ENCODE results near the gene QRICH2. TPM values are rescaled to one million over a fixed set of nuclear protein-coding genes. Genes with fewer than 3 reads are reported as not detected.
"Not testable (repeated sequence)": the region's sequence is repeated elsewhere in the genome, so short reads cannot be mapped to it uniquely, and the experiment has no call there.

QRICH2 gene
- total and polyA plus RNA-seq, 5 donors from 2014 or later = 0.50 to 2.2 TPM; not detected in 3

- peaks cover 16 to 41% (median 25%) of the 10 kb centered on the region in 4 donors for H3K4me1 Mint-ChIP-seq
- ATAC-seq (ENCODE audit: low read depth in 2 of 2) = no peak
Observed at GRCh38 chr17:76232342-76232741, 75.7 kb downstream of the QRICH2 start.

GRCh38 chr17:76226749-76227148, 81.3 kb downstream of the QRICH2 start:
- not testable (repeated sequence) for H3K4me1 ChIP-seq (ENCODE audit: control insufficient read depth, insufficient read depth, low read length, poor library complexity, severe bottlenecking); H3K4me3 ChIP-seq (ENCODE audit: low read depth, low read length); H3K36me3 ChIP-seq (ENCODE audit: control insufficient read depth, insufficient read depth, low read length); H3K4me3 Mint-ChIP-seq; DNase-seq; H3K9me3 ChIP-seq (ENCODE audit: control insufficient read depth in 2 of 2, low read length in 2 of 2); ATAC-seq (ENCODE audit: low read depth in 2 of 2); H3K27ac Mint-ChIP-seq; H3K27me3 ChIP-seq (ENCODE audit: control insufficient read depth, insufficient read depth, low read length); H3K27ac ChIP-seq (ENCODE audit: insufficient read depth, low read length, poor library complexity, severe bottlenecking); H3K9me3 Mint-ChIP-seq
- H3K27me3 Mint-ChIP-seq = peaks cover 16% of the 10 kb centered on the region
- H3K36me3 Mint-ChIP-seq = peaks cover 14% of the 10 kb centered on the region
- H3K4me1 Mint-ChIP-seq = peaks cover 4 to 21% (median 14%) of the 10 kb centered on the region in 4 donors

More at GRCh38 chr17:76232342-76232741, 75.7 kb downstream of the QRICH2 start:
- H3K4me1 ChIP-seq (ENCODE audit: control insufficient read depth, insufficient read depth, low read length, poor library complexity, severe bottlenecking) = no peaks in the 10 kb centered on the region
- no peaks in the 10 kb centered on the region for H3K27me3 ChIP-seq (ENCODE audit: control insufficient read depth, insufficient read depth, low read length)
- no peak overlapping the region for H3K4me3 Mint-ChIP-seq
- no peak for DNase-seq
- peaks cover 11% of the 10 kb centered on the region for H3K36me3 Mint-ChIP-seq
- H3K9me3 Mint-ChIP-seq = peaks cover 0 to 2% (median 0%) of the 10 kb centered on the region in 7 donors
- H3K27ac ChIP-seq (ENCODE audit: insufficient read depth, low read length, poor library complexity, severe bottlenecking) = no peak overlapping the region
- no peak overlapping the region for H3K27ac Mint-ChIP-seq
- no peak overlapping the region for H3K4me3 ChIP-seq (ENCODE audit: low read depth, low read length)
- H3K27me3 Mint-ChIP-seq = peaks cover 17% of the 10 kb centered on the region
- no peaks in the 10 kb centered on the region for H3K36me3 ChIP-seq (ENCODE audit: control insufficient read depth, insufficient read depth, low read length)
- H3K9me3 ChIP-seq (ENCODE audit: control insufficient read depth in 2 of 2, low read length in 2 of 2) = no peaks in the 10 kb centered on the region

- peak overlapping the region in 2 of 3 donors; percentile 65 to 71 for H3K27ac Mint-ChIP-seq
- not testable (repeated sequence) for ATAC-seq (ENCODE audit: low read depth in 2 of 2)
Observed at GRCh38 chr17:76225373-76226086, 82.5 kb downstream of the QRICH2 start.

More at GRCh38 chr17:76225373-76226086, 82.5 kb downstream of the QRICH2 start:
- H3K4me1 Mint-ChIP-seq = peaks cover 4 to 24% (median 18%) of the 10 kb centered on the region in 4 donors
- H3K36me3 ChIP-seq (ENCODE audit: control insufficient read depth, insufficient read depth, low read length); H3K27me3 ChIP-seq (ENCODE audit: control insufficient read depth, insufficient read depth, low read length); H3K27ac ChIP-seq (ENCODE audit: insufficient read depth, low read length, poor library complexity, severe bottlenecking); DNase-seq; H3K4me1 ChIP-seq (ENCODE audit: control insufficient read depth, insufficient read depth, low read length, poor library complexity, severe bottlenecking); H3K9me3 ChIP-seq (ENCODE audit: control insufficient read depth in 2 of 2, low read length in 2 of 2); H3K4me3 ChIP-seq (ENCODE audit: low read depth, low read length); H3K4me3 Mint-ChIP-seq; H3K9me3 Mint-ChIP-seq: not testable (repeated sequence)
- H3K36me3 Mint-ChIP-seq = peaks cover 11% of the 10 kb centered on the region
- peaks cover 16% of the 10 kb centered on the region for H3K27me3 Mint-ChIP-seq

Other genes starting within 250 kb of the QRICH2 start
- 68.8 TPM for gene SRP68, start 235.8 kb downstream of the QRICH2 start, total RNA-seq
- gene SRP68, start 235.8 kb downstream of the QRICH2 start, polyA plus RNA-seq = 10 to 100 TPM; 71.6 to 81.0 (median 74.5) TPM
- gene GALR2, start 233.5 kb downstream of the QRICH2 start, total RNA-seq = 0.86 TPM
- gene GALR2, start 233.5 kb downstream of the QRICH2 start, polyA plus RNA-seq = under 1 TPM in 2 of 4 donors, not detected in 2; 0.41 to 0.62 TPM
- gene ZACN, start 229.1 kb downstream of the QRICH2 start, total RNA-seq = 0.42 TPM
- gene ZACN, start 229.1 kb downstream of the QRICH2 start, polyA plus RNA-seq = 1 to 10 TPM in 1 of 4 donors, under 1 TPM in 3; 0.24 to 2.0 (median 0.62) TPM
- 105 TPM for gene EXOC7, start 204.5 kb downstream of the QRICH2 start, total RNA-seq
- gene EXOC7, start 204.5 kb downstream of the QRICH2 start, polyA plus RNA-seq = 10 to 100 TPM; 41.3 to 47.6 (median 45.0) TPM
- 1.0 TPM for gene FOXJ1, start 167.0 kb downstream of the QRICH2 start, total RNA-seq
- under 1 TPM in 2 of 4 donors, not detected in 2; 0.14 to 0.24 TPM for gene FOXJ1, start 167.0 kb downstream of the QRICH2 start, polyA plus RNA-seq
- gene RNF157, start 67.8 kb downstream of the QRICH2 start, total RNA-seq = 17.7 TPM
- 1 to 10 TPM; 3.3 to 5.6 (median 4.3) TPM for gene RNF157, start 67.8 kb downstream of the QRICH2 start, polyA plus RNA-seq
- 247 TPM for gene UBALD2, start 42.9 kb downstream of the QRICH2 start, total RNA-seq
- 1 to 10 TPM; 3.9 to 9.2 (median 7.3) TPM for gene UBALD2, start 42.9 kb downstream of the QRICH2 start, polyA plus RNA-seq
- 37.1 TPM for gene PRPSAP1, start 45.6 kb upstream of the QRICH2 start, total RNA-seq
- gene PRPSAP1, start 45.6 kb upstream of the QRICH2 start, polyA plus RNA-seq = 10 to 100 TPM; 41.4 to 56.1 (median 54.0) TPM
- gene SPHK1, start 76.3 kb upstream of the QRICH2 start, total RNA-seq = 0.52 TPM
- gene SPHK1, start 76.3 kb upstream of the QRICH2 start, polyA plus RNA-seq = under 1 TPM in 2 of 4 donors, not detected in 2; 0.09 to 0.12 TPM
- gene UBE2O, start 144.9 kb upstream of the QRICH2 start, total RNA-seq = 34.3 TPM
- gene UBE2O, start 144.9 kb upstream of the QRICH2 start, polyA plus RNA-seq = 1 to 10 TPM; 3.1 to 9.0 (median 6.4) TPM
- not detected for gene AANAT, start 159.3 kb upstream of the QRICH2 start, total RNA-seq
- not detected for gene AANAT, start 159.3 kb upstream of the QRICH2 start, polyA plus RNA-seq
- 23.8 TPM for gene RHBDF2, start 193.1 kb upstream of the QRICH2 start, total RNA-seq
- 1 to 10 TPM; 2.5 to 4.5 (median 3.5) TPM for gene RHBDF2, start 193.1 kb upstream of the QRICH2 start, polyA plus RNA-seq
- not detected for gene CYGB, start 229.4 kb upstream of the QRICH2 start, total RNA-seq
- not detected for gene CYGB, start 229.4 kb upstream of the QRICH2 start, polyA plus RNA-seq
- gene PRCD, start 231.8 kb upstream of the QRICH2 start, total RNA-seq = not detected
- gene PRCD, start 231.8 kb upstream of the QRICH2 start, polyA plus RNA-seq = under 1 TPM in 1 of 4 donors, not detected in 3; 0.52 TPM

All from CD4-positive, CD25-positive, alpha-beta regulatory T cell (primary cell).